AG04449 (cell line): ENCODE measurements around the gene UGT1A8.

Experiments used
- CTCF ChIA-PET: fragments of 350-600 bp; formaldehyde crosslinking; extraction: SDS; loops from one replicate; lab custom pipeline; 2021; ENCODE audit warnings: antibody characterized with exemption; lab: Yijun Ruan, JAX
- POLR2A ChIA-PET: fragments of 400-600, 350-600 bp; formaldehyde crosslinking; extraction: SDS; loops from one replicate; lab custom pipeline; 2020; ENCODE audit warnings: antibody characterized with exemption, inconsistent platforms; lab: Yijun Ruan, JAX
- DNase-seq: peaks from one replicate; pipeline ENCODE4 v3.0.0-alpha.2; 2010; ENCODE audit warnings: low read depth, low spot score
- H3K4me3 ChIP-seq: 2 replicates; pipeline ENCODE4 v1.5.1; 2011; ENCODE audit warnings: low read depth, mild to moderate bottlenecking, control low read depth, low read length
- TF ChIP-seq, protein P1 (sequence below): IDR thresholded peaks from one replicate; pipeline ENCODE4 v1.5.1; 2011; ENCODE audit warnings: mild to moderate bottlenecking, moderate library complexity, low read length, control low read depth, inconsistent platforms; ENCODE audit not compliant: insufficient read depth; ENCODE audit errors: missing control alignments

Gene UGT1A8

DNA sequence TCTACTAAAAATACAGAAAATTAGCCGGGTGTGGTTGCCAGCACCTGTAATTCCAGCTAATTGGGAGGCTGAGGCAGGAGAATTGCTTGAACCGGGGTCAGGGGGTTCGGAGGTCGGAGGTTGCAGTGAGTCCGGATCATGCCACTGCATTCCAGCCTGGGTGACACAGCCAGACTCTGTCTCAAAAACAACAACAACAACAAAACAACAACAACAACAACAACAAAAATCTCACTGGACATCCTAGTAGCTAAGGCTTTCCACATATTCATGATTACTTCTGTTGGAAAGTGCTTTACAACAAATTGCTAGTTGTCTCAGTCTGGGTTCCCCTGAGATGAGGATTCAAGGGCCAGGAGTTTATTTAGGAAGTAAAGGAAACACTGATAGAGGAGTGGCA lies 156.4 kb downstream of the UGT1A8 start:
- ChIA-PET CTCF (no interaction called here), POLR2A (no interaction called here)
- TF ChIP-seq, protein P1, sequence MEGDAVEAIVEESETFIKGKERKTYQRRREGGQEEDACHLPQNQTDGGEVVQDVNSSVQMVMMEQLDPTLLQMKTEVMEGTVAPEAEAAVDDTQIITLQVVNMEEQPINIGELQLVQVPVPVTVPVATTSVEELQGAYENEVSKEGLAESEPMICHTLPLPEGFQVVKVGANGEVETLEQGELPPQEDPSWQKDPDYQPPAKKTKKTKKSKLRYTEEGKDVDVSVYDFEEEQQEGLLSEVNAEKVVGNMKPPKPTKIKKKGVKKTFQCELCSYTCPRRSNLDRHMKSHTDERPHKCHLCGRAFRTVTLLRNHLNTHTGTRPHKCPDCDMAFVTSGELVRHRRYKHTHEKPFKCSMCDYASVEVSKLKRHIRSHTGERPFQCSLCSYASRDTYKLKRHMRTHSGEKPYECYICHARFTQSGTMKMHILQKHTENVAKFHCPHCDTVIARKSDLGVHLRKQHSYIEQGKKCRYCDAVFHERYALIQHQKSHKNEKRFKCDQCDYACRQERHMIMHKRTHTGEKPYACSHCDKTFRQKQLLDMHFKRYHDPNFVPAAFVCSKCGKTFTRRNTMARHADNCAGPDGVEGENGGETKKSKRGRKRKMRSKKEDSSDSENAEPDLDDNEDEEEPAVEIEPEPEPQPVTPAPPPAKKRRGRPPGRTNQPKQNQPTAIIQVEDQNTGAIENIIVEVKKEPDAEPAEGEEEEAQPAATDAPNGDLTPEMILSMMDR, result no peak
- no peak overlapping the region for H3K4me3 ChIP-seq
- DNase-seq, result no peak

DNA sequence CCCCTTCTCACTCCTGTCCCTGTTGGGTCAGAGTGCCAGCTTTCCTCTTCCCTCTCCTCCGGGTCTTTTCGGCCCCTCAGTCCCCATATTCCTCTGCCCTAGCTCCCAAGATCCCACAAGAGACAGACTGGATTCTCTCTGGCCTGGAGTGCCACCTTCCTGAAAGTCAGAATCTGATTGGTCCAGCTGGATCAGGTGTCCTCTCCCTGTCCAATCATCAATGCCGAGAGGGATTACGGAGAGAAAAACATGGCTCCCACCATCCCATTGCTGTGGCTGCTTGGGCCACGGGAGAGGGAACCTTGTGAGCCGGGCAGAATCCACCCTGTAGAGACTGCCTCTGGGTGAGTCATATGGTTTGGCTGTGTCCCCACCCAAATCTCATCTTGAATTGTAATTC lies 158.0 kb downstream of the UGT1A8 start:
- TF ChIP-seq, protein P1, result no peak
- DNase-seq, result no peak
- no peak overlapping the region for H3K4me3 ChIP-seq
- POLR2A ChIA-PET, result no interaction called here
- CTCF ChIA-PET, result no interaction called here

DNA sequence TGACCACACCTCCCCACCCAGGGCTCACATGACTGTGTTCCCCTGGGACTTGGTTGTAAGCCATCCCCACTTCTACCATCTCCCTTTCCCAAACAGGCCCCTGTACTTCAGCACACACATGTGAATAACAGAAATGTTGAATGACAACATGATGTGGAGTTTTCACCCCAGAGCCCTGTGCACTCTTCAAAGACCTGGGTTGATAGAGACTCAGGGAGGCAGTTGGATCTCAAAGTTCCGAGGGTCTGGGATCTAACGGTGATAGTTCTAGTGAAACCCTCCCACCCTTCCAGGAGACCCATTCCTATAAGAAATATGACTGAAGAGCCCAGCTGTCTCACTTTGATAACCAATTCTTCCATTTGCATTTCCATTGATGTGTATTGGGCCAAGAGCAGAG lies 160.6 kb downstream of the UGT1A8 start, which contains the start of gene MROH2A:
Gene MROH2A (plus strand): TSS at position 301 of the 400 bp plus-strand sequence. CDS start 1,029 bp downstream, outside the sequence.
- ChIA-PET POLR2A (no interaction called here), CTCF (no interaction called here)
- no peak within 1 kb of the TSS for H3K4me3 ChIP-seq
- no peak for DNase-seq
- TF ChIP-seq, protein P1, result no peak

DNA sequence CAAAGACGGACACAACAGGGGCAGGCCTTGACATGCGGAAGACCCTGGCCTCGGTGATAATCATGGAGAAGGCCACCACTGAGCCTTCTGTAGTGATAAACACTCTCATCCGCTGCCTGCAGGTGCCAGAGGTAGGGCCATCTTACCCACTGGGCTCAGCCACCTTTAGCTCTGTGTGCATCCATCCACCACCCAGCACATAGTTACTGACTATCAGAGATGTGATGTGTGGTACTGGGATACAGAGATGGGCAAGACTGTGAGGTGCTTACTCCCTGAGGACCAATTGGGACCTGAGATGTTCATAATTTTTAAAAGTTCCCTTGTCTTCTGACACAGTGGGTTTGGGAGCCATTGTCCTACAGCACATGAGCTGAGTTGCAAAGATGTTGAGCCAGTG lies 162.3 kb downstream of the UGT1A8 start:
- DNase-seq, result no peak
- POLR2A ChIA-PET, result no interaction called here
- H3K4me3 ChIP-seq, result no peak overlapping the region
- CTCF ChIA-PET, result no interaction called here
- TF ChIP-seq, protein P1, result no peak

DNA sequence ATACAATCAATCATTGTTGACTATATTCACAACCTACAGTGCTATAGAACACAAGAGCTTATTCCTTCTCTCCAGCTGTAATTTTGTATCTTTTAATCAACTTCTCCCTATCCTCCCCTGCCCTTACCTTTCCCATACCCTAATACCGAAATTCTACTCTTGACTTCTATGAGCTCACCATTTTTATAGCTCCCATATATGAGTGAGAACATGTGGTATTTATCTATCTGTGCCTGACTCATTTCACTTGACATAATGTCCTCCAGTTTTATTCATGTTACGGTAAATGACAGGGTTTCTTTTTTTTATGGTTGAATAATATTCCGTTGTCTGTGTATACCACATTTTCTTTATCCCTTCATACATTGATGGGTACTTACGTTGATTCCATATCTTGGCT lies 163.3 kb downstream of the UGT1A8 start:
- TF ChIP-seq, protein P1, result no peak
- no peak for DNase-seq
- H3K4me3 ChIP-seq, result no peak overlapping the region
- CTCF ChIA-PET, result no interaction called here
- POLR2A ChIA-PET, result no interaction called here

DNA sequence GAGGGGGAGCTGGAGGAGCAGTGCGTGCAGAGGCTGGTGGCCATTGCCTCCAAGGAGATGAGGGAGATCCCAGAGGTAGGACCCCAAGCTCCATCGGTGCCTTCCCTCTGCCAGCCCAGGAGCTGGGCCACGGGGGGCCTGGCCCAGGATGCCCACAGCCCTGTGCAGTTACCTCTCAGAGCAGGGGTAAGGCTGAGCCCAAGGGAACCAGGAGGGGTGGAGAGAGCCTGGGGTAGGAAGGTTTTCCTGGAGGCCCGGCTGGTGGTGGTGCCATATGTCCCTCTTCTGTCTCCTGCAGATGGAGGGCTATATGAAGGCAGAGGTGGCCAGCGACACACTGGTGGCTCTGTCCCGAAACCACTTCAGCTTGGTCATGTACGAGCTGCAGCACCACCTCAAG lies 172.1 kb downstream of the UGT1A8 start:
- ChIA-PET POLR2A (no interaction called here), CTCF (no interaction called here)
- no peak overlapping the region for H3K4me3 ChIP-seq
- TF ChIP-seq, protein P1, result no peak
- DNase-seq, result no peak
